Progenitor cell of endocrine pancreas (in vitro differentiated cells): ENCODE results near the gene RCSD1. TPM values are rescaled to one million over a fixed set of nuclear protein-coding genes. Genes with fewer than 3 reads are reported as not detected.
A peak's percentile ranks its signal among the peaks of the same experiment; 100 is the strongest.

Experiments used
- DNase-seq: peaks from one replicate; pipeline ENCODE4 v3.0.0; 2021; ENCODE audit warnings: low spot score; ENCODE audit not compliant: unreplicated experiment
- H3K27ac Mint-ChIP-seq: 2 replicates; pipeline ENCODE4 v1.8.0; 2021; ENCODE audit warnings: mild to moderate bottlenecking, moderate library complexity, mixed read lengths
- H3K27me3 Mint-ChIP-seq: 2 replicates; pipeline ENCODE4 v1.8.0; 2021; ENCODE audit warnings: mixed read lengths
- H3K36me3 Mint-ChIP-seq: 2 replicates; pipeline ENCODE4 v1.8.0; 2022; ENCODE audit warnings: mixed read lengths; ENCODE audit not compliant: insufficient read depth
- H3K4me1 Mint-ChIP-seq: 2 replicates; pipeline ENCODE4 v1.8.0; 2021; ENCODE audit warnings: low read depth, mixed read lengths
- H3K4me3 Mint-ChIP-seq: 2 replicates; pipeline ENCODE4 v1.8.0; 2021; ENCODE audit warnings: low read depth, mild to moderate bottlenecking, moderate library complexity, mixed read lengths
- H3K9me3 Mint-ChIP-seq: 2 replicates; pipeline ENCODE4 v1.8.0; 2021; ENCODE audit warnings: low read depth, mixed read lengths
- total RNA-seq: library from RNA; stranded (reverse); gene quantifications from 2 replicates; pipeline ENCODE4 v1.2.1, GENCODE V29; 2021
- TF ChIP-seq, protein P1 (sequence below): fragments of 200-600 bp; sonication (generic); IDR thresholded peaks from one replicate; pipeline ENCODE4 v1.5.0; 2021; ENCODE audit warnings: antibody characterized with exemption, mild to moderate bottlenecking; ENCODE audit not compliant: unreplicated experiment

Gene RCSD1
- total RNA-seq, 1 donor from 2014 or later = 0.22 TPM

- TF ChIP-seq, protein P1, sequence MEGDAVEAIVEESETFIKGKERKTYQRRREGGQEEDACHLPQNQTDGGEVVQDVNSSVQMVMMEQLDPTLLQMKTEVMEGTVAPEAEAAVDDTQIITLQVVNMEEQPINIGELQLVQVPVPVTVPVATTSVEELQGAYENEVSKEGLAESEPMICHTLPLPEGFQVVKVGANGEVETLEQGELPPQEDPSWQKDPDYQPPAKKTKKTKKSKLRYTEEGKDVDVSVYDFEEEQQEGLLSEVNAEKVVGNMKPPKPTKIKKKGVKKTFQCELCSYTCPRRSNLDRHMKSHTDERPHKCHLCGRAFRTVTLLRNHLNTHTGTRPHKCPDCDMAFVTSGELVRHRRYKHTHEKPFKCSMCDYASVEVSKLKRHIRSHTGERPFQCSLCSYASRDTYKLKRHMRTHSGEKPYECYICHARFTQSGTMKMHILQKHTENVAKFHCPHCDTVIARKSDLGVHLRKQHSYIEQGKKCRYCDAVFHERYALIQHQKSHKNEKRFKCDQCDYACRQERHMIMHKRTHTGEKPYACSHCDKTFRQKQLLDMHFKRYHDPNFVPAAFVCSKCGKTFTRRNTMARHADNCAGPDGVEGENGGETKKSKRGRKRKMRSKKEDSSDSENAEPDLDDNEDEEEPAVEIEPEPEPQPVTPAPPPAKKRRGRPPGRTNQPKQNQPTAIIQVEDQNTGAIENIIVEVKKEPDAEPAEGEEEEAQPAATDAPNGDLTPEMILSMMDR = no peak
- Mint-ChIP-seq H3K36me3 (peaks cover 6% of the 10 kb centered on the region), H3K9me3 (no peaks in the 10 kb centered on the region), H3K4me1 (peaks cover 49% of the 10 kb centered on the region), H3K27me3 (peaks cover 5% of the 10 kb centered on the region), H3K4me3 (peak overlapping the region; percentile 91), H3K27ac (peak overlapping the region; percentile 83)
- DNase-seq = peak; percentile 58
Observed at GRCh38 chr1:167722152-167722869, 92.3 kb downstream of the RCSD1 start.

DNA sequence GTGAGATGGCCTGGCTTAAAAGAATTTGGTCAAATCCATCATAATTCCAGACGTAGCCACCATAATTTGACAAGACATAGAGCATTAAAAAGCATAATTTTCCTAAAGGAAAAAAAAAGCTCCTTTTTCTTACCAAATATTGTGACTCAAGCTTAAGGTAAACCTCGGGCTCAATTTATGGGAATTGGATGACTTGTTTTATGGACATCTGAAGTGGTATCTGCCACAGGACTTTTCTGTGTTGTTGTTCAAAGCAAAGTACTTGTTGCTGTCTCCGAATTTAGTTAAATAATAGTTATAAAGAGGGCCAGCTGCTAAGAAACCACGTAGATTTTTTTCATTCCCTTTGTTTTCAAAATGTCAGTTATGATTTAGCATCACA, 92.8 kb downstream of the RCSD1 start:
- H3K36me3 Mint-ChIP-seq = peaks cover 8% of the 10 kb centered on the region
- no peaks in the 10 kb centered on the region for H3K9me3 Mint-ChIP-seq
- H3K4me1 Mint-ChIP-seq = peaks cover 50% of the 10 kb centered on the region
- peaks cover 5% of the 10 kb centered on the region for H3K27me3 Mint-ChIP-seq
- H3K4me3 Mint-ChIP-seq = peak overlapping the region; percentile 91
- TF ChIP-seq, protein P1 = no peak
- DNase-seq = no peak
- peak overlapping the region; percentile 83 for H3K27ac Mint-ChIP-seq

DNA sequence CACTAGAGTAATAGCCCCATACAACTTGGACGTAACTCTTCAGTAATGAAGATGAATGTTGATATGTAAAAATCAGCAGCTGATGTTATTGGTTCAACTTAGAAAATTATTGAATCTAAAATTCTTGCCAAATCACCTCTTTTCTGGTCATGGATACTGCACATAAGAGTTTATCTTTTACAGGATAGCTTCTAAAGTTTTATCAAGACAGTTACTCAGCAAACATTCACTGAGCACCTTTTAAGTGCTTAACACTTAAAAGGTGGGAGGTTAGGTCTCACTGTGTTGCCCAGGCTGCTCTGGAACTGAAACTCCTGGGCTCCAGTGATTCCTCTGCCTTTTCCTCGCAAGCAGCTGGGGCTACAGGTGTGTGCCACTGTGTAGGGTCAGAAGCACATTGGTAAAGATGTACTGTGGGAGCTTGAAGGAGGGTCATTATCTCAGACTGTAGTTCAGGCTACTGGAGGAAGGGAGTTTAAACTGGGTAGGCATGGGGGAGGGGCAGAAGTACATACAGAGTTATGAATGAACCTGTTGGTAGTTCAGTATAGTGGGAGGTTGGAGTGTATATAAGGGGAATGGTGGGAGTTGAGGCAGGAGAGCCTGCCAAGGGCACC, 93.8 kb downstream of the RCSD1 start:
- Mint-ChIP-seq H3K27ac (peak overlapping the region; percentile 15), H3K27me3 (peaks cover 5% of the 10 kb centered on the region), H3K4me1 (peaks cover 46% of the 10 kb centered on the region), H3K4me3 (peak overlapping the region; percentile 91), H3K36me3 (peaks cover 9% of the 10 kb centered on the region), H3K9me3 (no peaks in the 10 kb centered on the region)
- TF ChIP-seq, protein P1 = no peak
- DNase-seq = no peak

- Mint-ChIP-seq H3K27me3 (no peaks in the 10 kb centered on the region), H3K4me3 (no peak overlapping the region), H3K27ac (peak overlapping the region; percentile 55), H3K4me1 (peaks cover 33% of the 10 kb centered on the region), H3K36me3 (peaks cover 19% of the 10 kb centered on the region), H3K9me3 (no peaks in the 10 kb centered on the region)
- TF ChIP-seq, protein P1 = no peak
- no peak for DNase-seq
Observed at GRCh38 chr1:167726008-167726407, 96.0 kb downstream of the RCSD1 start.

DNA sequence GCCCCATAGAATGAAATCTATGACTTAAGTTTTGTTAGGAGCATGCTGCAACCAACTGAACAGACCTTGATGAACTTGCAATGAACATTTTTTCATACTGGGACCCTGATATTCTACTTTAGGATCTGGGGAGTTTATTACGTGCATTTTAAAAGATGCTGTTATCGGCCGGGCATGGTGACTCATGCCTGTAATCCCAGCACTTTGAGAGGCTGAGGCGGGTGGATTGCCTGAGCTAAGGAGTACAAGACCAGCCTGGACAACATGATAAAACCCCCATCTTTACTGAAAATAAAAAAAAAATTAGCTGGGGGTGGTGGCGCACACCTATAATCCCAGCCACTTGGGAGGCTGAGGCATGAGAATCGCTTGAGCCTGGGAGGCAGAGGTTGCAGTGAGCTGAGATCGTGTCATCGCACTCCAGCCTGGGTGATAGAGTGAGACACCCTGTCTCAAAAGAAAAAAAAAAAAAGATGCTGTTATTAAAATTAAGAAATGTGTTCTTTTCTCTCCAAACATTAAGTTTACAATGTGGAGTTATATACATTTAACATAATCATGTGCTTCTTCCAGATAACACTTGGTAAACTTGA, 98.9 kb downstream of the RCSD1 start:
- H3K27me3 Mint-ChIP-seq = no peaks in the 10 kb centered on the region
- no peaks in the 10 kb centered on the region for H3K9me3 Mint-ChIP-seq
- TF ChIP-seq, protein P1 = no peak
- DNase-seq = no peak
- no peak overlapping the region for H3K27ac Mint-ChIP-seq
- peaks cover 21% of the 10 kb centered on the region for H3K4me1 Mint-ChIP-seq
- H3K4me3 Mint-ChIP-seq = no peak overlapping the region
- peaks cover 24% of the 10 kb centered on the region for H3K36me3 Mint-ChIP-seq
